GM18858 (cell line): Measurements from ENCODE around the gene CCDC85B.
"Not testable (repeated sequence)": the region's sequence is repeated elsewhere in the genome, so short reads cannot be mapped to it uniquely, and the experiment has no call there.

Experiments used
- ATAC-seq: cut with Tn5 transposase; IDR thresholded peaks from one replicate; pipeline ENCODE4 v1.9.1; 2021; ENCODE audit not compliant: unreplicated experiment

Gene CCDC85B

DNA sequence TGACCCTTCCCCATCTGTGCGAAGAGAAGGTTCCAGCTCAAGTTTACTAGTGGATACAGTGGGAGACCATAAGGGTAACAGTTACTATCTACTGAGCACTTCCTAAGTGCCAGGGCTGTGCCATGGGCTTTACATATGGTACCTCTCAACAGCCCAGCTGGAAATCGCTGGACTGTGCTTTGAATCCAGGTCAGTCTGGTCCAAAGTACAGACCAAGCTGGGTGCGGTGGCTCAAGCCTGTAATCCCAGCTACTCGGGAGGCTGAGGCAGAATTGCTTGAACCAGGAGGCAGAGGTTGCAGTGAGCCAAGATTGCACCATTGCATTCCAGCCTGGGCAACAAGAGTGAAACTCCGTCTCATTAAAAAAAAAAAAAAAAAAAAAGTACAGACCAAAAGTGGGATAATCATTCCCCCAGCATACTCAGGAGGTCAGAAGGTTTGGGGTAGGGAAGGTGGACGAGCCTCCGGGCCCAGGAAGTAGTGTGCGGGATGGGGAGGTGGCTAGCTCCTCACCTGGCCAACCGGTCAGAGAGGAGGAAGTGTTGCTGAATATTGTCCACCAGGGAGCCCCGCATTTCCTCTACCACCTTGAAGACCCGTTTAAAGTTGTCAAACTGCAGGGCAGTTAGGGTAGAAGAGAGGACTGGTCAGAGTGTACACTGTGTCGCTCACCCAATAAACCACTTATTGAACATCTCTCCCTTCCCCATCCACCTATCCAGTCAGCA, 4.5 kb upstream of the CCDC85B start:
- no peak for ATAC-seq

DNA sequence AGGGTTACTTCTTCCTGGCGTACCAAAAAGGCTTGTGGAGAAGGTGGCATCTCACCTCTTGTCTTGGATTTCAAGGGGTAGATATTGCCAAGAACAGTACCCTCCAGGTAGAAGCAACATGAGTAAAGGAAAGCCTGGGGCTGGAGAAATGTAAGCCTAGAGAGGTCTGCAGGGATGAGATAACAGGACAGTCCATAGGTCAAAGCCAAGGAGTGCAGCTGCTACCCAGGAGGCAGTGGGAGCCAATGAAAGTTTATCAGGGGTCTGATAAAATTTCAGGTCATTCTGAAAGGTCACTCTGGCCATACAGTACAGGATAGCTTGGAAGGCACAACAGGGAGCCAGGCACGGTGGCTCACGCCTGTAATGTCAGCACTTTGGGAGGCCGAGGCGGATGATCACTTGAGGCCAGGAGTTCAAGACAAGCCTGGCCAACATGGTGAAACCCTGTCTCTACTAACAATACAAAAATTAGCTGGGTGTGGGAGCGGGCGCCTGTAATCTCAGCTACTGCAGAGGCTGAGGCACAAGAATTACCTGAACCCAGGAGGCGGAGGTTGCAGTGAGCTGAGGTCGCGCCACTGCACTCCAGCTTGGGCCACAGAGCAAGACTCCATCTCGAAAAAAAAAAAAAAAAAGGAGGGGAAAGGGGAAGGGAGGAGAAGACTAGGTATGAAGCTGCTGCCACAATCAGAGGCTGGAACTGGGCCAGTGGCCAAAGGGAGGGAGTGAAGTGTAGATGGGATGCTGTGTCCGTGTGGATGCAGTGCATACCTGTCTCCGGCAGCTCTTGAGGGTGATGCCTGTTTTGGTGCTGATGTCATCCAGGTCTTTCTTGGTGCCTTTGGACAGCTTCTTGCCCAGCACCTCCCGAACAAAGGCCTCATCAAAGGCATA, 3.4 kb upstream of the CCDC85B start:
- no peak for ATAC-seq

DNA sequence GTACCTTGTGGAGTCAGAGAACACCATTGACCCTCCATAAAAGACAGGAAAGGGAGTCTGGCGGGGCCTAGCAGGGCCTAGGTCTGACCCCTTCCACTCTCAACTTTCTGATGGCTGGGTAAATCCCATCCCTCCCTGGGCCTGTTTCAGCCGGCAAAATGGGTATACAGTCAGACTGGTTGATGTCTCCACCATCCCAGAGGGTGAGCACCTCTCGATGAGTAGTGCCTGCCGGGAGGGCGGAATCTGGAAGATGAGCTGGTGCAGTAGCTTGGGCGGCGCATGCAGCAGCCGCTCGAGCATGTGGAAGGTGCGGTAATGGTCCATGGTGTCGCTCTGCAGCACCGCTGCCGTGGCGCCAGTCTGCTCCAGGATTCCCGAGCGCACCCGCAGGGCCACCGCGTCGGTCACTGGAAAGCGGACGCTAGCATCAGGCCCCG, 2.7 kb upstream of the CCDC85B start:
- no peak for ATAC-seq

DNA sequence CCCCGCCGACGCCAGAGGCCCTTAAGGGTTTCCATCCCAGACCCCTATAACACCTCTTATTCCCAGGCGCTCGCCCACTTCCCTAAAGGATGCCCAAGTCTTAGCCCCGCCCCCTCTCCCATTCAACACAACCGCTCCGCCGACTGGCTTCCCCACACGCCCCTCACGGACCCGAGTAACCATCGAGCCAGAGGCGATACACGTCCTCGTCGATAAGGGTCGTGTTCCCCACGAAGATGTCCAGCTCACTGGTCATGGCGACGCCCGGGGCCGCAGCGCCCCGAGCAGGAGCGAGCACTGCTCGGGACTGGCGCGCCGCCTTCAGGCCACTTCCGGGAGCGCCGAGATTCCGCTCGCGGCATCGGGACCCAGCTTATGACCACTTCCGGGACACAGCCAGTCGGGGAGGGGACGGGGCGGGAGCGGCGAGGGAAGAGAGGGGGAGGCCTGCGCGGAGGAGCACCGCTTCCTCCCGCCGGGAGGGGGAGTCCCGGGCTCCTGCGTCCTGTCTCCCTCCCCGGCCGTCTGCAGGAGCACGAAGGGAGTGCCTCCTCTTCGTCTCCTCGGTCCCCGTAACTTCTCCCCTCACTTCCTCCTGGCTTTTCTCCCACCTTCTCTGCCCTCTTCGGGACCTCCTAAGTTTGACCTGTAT, 2.2 kb upstream of the CCDC85B start, which contains the start of gene FIBP:
TSS of gene FIBP (minus strand) at position 309 of the 652 bp plus-strand sequence. CDS start at position 256, 53 bp downstream.
- peak; percentile 34 for ATAC-seq

DNA sequence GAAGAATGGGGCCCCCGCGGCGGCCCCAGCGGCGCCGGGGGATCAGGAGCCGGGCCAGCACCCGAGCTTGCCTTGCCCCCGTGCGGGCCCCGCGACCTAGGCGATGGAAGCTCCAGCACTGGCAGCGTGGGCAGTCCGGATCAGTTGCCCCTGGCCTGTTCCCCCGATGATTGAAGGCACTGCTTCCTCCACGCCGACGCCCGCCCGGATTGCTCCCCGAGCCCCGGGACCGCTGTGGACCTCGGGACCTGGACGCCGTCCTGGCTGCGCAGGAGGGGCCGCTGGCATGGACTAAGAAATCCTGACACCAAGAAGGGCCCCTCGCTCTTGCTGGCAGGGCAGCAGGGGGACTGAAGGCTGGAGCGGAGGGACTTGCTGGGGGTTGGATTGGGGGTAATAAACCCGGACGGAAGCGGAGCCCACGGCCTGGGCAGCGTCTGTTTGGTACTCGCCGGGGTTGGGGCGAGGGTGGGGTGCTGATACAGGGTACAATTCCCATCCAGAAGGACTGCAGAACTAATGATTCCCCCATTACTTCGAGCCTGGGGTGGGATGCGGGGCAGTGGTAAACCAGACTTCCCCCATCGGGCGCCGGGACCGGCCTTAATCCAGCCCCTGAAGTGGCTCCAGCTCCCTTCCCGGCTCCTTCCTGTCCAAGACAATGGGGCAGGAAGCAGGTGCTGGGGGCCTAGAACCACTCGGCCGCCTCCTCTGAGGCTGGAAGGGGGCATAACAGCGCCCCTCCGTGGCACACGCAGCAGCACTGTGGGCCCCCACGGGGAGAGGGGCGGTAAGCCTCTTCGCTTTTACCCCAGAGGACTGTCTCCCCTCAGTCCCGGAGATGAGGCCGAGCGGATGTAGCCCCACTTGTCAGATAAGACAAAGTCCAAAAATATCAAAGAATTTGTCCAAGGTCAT, 1.0 kb downstream of the CCDC85B start:
- ATAC-seq = no peak

DNA sequence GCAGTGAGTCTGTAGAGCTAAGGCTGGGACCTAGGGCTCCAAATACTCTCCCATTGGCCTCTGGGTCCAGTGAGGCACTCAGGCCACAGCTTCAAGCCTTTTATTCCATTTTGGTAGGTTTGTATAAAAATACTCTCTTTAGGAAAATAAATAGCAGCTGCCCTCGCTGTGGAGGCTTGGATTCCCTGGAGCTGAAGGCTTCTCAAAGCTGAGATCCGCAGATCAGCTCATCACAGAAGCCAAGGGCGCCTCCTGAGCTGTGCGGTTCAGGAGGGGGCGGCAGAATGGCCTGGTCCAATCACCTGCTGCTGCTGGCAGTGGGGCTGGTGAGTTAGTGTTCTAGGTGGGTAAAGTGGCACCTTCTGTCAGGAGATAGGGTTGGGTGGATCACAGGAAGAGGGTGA, 1.7 kb downstream of the CCDC85B start:
- ATAC-seq = not testable (repeated sequence)

DNA sequence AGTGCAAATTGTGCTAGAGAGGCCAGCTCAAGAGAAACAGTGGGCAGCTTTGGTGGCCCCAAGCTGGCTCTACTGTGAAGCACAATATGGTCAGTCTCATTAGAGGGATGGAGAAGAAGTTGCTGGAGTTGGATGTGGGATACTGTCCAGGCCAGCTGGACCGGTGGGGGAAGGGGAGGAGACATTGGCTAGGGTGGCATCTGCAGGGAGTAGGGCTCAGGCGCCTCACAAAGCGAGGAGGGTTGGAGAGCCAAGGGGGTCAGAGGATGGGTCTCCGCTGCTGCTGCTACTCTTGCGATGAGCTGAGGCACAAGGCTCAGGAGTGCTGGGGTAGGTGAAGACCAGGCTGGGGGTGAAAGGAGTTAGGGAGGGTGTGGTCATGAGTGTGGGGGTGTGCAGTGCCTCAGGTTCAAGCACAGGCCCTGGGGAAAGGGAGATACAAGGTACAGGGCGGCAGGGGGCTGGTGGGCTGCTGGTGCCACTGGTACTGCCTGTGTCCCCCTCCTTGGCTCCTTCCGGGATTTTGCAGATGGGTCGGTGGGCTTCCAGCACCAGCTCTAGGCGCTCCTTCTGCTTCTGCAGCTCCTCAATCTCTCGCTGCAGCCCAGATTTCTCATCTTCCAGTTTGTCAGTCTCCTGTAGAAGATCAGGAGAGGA, 2.3 kb downstream of the CCDC85B start:
- no peak for ATAC-seq

DNA sequence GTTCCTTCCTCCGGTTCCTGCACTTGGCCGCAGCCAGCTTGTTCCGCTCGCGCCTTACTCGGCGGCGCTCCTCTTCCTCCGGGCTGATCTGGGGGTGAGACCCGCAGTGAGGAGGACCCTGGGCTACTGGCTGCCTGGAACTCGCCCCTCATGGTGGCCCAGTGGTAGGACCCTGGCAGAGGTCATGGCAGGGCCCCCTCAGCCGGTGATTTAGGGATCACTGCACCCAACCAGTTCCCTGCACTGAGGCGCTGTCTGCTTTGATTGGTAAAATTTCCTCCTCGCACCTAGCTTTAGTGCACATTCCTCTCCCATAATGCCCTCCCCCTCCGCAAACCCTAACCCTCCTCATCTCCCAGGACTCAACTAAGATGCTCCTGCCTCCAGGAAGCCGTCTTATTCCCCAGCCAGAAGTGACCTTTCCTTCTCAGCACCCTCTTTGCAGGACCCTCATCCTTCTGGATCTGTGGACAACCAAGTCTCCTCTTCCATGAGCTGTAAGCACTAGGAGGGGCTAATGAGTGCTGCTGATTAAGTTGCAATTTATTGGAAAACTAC, 3.6 kb downstream of the CCDC85B start:
- ATAC-seq = no peak

DNA sequence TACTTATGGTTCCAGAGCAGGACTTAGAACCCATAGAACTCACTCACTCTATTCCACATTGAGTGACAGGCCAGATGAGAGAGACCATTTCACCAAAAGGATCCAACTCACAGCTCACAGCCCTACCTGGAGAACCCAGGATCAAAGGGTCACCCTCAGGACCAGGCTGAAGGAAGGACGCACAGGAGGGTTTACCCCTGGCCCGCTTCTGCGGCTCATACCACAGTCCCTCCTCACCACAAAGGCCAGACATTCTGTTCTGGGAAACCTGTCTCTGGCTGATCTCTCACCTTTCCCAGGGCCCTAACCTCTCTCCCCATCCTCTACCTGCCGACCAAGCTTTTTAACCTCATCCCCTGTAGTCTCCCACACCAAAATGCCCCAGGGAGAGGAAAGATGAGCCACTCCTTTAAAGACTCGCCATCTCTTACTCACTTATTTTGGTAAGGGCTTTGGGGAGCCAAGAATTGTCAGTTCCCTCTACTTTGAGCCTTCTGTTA, 5.1 kb downstream of the CCDC85B start:
- no peak for ATAC-seq

DNA sequence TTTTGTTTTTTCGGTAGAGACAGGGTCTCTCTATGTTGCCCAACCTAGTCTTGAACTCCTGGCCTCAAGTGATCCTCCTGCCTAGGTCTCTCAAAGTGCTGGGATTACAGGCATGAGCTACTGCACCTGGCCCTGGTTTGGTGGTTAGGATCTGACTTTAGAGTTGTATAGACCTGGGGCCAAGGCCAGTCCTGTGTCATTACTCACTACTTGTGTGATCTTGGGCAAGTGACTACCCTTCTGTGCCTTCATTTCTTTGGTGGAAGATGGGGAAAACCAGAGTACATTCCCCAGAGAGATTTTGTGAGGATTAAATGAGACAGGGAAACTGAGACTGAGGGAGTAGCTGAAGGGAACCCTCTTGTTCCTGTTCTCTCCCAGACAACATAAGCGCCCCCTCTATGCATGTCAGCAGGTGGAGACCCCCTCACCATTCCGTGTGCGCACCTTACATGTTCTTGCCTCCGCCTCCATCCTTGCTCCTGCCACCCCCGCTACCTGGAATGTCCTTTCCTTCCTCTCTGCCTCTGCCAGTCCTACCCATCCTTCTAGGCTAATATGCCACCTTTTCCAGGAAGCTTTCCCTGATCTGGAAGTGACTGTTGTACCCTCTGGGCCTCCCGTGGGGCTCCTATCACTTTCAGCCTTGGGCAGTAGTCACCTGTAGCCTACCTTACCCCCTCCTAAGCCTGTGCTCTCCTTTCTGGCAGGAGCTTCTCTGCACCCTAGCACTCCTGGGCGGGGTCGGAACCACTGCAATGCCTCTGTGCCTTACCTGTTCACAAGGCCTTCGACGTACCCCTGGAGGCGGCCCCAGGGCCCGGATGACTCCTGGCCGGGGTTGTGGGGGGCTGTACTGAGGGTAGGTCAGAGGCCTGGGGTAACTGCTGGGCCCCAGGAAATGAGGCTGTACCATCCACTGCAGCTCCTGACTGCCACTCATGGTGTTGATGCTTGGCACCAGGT, 5.8 kb downstream of the CCDC85B start:
- ATAC-seq = no peak

DNA sequence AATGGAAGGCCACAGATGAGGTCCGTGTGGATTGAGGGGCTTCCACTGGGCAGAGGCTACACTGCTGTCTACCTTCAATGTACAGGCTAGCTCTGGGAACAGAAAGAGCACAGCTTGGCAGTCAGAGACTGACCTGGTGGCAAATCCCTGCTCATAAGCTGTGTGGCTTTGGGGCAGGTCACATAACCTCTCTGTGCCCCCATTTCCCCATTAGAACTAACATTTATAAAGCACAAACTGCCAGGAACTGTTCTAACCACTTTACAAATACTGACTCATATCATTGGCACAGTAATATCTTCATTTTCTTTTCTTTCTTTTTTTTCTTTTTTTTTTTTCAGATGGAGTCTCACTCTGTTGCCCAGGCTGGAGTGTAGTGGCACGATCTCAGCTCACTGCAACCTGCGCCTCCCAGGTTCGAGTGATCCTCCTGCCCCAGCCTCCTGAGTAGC, 6.6 kb downstream of the CCDC85B start:
- no peak for ATAC-seq

DNA sequence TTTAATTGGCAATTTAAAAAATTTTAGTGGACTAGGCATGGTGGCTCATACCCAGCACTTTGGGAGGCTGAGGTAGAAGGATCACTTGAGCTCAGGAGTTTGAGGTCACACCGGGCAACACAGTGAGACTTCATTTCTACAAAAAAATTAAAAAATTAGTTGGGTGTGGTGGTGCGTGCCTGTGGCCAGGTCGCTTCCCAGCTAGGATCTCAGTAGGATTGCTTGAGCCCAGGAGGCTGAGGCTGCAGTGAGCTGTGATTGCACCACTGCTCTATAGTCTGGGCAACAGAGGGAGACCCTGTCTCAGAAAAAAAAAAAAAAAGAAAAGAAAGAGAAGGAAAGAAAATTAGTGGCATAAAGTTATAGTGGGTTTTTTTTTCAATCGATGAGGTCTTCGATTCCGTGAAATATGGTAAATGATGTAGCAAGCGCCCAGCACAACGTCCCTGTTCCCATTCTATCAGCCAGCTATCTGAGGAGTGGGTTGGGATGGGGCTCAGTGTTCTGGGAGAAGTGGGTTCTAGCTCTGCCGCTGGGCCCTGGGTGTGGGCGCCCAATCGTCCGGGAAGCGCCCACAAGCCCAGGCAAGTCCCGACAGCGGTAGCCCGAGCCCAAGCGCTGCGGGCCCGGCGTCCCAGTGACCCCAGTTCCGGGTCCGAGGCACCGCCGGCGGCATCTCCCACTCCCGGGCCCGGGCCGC, 8.3 kb downstream of the CCDC85B start:
- no peak for ATAC-seq

DNA sequence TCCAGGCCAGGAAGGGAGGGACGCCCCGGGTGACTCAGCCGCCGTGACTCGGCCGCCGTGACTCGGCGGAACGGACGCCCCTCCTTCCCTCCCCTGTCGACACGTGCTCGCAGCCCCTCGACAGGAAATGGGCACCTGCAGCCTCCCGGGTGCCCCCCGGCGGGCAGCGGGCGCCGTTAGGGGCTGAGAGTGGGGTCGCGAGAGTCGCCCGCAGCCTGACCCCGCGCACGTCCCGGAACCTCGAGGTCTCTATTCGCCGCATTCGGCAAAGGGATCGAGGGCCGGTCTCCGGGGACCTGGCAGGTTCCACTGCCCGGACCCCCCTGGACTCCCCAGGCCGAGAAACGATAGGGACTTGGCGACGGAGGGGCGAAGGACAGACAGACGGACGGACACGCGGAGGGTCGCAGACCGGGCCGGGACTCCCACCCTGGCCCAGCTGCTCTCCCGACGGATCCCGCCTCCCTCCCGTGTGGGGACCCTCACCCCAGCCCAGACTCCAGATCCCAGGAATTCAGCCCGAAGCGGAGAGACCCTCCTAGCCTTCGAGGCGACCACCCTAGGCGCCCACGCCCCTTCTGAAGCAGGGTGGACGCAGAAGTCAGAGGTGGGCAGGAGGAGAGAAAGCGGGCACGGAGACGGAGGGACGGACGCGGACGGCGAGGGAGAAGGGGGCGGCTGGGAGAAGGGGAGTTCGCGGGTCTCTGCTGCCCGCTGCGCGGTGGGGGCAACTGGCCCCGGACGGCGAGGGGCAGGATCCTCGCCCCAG, 9.1 kb downstream of the CCDC85B start:
- no peak for ATAC-seq

DNA sequence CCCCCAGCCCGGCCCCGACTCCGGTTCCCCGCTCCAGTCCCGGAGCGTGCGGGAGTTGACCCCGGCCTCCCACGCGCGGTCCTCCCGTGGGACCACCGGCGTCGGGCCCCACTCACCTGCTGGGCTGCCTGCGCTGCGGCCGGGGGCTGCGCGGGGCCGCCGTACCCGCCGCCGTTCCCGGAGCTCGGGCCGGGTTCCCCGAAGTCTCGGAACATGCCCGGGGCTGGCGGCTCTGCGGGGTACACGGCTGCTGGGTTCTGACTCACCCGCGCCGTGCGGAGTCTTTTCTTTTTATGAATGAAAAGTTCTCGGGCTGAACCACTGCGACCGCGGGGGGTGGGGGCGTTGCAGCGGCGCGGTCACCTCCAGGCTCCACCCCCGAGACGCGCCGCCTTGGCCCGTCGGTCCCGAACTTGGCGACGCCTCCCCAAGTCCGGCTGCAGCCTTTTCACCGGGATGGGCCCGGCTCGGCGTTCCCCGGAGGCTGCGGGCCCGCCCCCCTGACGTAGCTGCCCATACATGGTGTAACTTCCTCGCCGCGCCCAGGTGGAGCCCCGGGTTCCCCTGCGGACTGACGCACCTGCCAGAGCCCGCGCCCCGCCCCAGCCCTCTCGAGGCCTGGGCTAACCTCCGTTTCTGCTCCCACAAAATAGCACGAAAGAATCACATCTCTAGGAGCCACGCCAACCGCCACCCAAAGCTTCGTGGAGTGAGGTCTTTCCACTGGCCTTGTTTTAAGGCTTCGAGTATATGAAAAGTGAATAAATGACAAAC, 9.8 kb downstream of the CCDC85B start, which contains the start of gene FOSL1:
TSS of gene FOSL1 (minus strand) at position 264 of the 774 bp plus-strand sequence. CDS start at position 215, 49 bp downstream.
- peak; percentile 52 for ATAC-seq

DNA sequence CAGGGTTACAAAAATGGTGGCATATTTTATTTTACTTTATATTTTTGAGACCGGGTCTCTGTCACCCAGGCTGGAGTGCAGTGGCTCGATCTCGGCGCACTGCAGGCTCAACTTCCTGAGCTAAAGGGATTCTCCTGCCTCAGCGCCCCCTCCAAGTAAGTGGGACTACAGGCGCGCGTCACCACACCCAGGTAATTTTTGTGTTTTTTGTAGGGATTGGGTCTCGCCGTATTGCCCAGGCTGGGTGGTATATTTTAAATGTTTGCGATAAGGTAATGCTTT, 10.4 kb downstream of the CCDC85B start:
- ATAC-seq = no peak

DNA sequence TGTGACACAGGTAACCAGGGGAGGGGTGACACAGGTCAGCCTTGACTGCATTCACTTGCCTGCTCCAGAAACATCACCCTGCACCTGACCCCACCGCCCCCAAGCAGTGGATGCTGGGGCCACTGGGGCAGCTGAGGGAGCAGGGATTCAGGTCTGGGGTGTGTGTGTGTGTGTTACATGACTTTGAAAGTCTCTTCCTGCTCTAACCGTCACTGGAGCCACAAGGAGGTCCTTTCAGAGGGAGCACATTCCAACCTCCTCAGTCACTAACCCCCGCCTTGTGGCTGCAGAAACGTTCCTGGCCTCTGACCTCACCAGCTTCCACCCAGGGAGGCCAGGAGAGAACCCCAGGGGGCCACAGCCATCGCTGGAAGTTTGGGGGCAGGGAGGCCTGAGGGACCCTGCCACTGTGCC, 12.6 kb downstream of the CCDC85B start:
- ATAC-seq = no peak
